LNCaP clone FGC (cell line): Measurements from ENCODE around the gene USP6NL.

ENCODE experiments used
- DNase-seq: peaks from one replicate; pipeline ENCODE4 v3.0.0-alpha.2; 2011; ENCODE audit warnings: low read depth
- H3K4me3 ChIP-seq: 2 replicates; pipeline ENCODE4 v1.5.1; 2011; ENCODE audit warnings: mild to moderate bottlenecking, low read depth, low read length, control low read depth
- TF ChIP-seq, protein P1 (sequence below): IDR thresholded peaks from 2 replicates; pipeline ENCODE4 v1.5.1; 2012; ENCODE audit warnings: mild to moderate bottlenecking; ENCODE audit not compliant: control insufficient read depth, insufficient read depth; ENCODE audit errors: extremely low read depth

The USP6NL gene

DNA sequence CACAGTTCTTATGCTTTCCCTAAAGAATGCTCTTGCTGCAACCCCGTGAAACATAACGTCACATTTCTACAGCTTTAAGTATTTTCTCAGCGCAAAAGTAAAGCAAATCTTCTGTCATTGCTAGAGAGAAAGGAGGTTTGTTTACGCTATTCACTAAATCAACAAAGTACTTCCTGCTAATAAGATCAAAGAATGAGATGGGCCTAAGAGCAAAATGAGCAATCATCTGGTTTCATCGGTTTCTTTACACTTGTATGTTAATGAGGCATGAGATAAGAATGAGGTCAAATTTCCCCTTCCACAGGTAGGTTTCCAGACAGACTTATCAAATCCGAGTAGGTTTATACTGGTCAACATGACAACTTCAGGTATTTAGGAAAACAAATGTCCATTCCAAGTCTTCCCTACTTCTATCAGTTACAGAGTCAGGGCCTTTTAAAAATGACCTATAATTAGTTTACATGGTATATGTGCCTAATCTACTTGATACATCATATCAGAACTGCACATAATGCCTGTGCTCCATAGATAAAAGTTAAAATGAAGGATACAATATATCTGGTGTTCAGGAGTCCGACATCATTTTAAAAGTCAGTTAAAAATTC, 8.4 kb downstream of the USP6NL start:
- peak; percentile 62 for DNase-seq
- TF ChIP-seq, protein P1, sequence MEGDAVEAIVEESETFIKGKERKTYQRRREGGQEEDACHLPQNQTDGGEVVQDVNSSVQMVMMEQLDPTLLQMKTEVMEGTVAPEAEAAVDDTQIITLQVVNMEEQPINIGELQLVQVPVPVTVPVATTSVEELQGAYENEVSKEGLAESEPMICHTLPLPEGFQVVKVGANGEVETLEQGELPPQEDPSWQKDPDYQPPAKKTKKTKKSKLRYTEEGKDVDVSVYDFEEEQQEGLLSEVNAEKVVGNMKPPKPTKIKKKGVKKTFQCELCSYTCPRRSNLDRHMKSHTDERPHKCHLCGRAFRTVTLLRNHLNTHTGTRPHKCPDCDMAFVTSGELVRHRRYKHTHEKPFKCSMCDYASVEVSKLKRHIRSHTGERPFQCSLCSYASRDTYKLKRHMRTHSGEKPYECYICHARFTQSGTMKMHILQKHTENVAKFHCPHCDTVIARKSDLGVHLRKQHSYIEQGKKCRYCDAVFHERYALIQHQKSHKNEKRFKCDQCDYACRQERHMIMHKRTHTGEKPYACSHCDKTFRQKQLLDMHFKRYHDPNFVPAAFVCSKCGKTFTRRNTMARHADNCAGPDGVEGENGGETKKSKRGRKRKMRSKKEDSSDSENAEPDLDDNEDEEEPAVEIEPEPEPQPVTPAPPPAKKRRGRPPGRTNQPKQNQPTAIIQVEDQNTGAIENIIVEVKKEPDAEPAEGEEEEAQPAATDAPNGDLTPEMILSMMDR = no peak
- peak overlapping the region; percentile 10; the same call in 1 of the 2 replicates for H3K4me3 ChIP-seq

DNA sequence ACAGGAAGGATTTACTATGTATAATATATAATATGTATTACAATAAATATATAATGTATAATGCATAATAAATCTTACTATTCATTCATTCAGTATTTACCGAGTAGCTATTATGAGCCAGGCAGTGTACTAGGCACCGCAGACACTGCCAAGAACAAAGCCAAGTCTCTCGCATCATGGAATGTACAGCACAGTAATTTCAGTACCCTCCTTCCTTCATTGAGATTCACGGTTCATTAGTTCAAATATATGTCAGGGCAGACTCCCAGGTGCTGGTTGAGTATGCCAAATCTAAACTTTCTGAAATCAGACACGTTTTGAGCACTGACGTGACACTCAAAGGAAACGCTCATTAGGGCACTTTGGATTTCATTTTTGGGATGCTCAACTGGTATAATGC, 9.1 kb downstream of the USP6NL start:
- TF ChIP-seq, protein P1 = no peak
- peak overlapping the region; percentile 10; the same call in 1 of the 2 replicates for H3K4me3 ChIP-seq
- DNase-seq = no peak

GRCh38 chr10:11601670-11602069, 9.8 kb downstream of the USP6NL start:
- DNase-seq = no peak
- no peak overlapping the region for H3K4me3 ChIP-seq
- TF ChIP-seq, protein P1 = no peak

GRCh38 chr10:11600280-11600679, 11.2 kb downstream of the USP6NL start:
- no peak for DNase-seq
- TF ChIP-seq, protein P1 = no peak
- no peak overlapping the region for H3K4me3 ChIP-seq

DNA sequence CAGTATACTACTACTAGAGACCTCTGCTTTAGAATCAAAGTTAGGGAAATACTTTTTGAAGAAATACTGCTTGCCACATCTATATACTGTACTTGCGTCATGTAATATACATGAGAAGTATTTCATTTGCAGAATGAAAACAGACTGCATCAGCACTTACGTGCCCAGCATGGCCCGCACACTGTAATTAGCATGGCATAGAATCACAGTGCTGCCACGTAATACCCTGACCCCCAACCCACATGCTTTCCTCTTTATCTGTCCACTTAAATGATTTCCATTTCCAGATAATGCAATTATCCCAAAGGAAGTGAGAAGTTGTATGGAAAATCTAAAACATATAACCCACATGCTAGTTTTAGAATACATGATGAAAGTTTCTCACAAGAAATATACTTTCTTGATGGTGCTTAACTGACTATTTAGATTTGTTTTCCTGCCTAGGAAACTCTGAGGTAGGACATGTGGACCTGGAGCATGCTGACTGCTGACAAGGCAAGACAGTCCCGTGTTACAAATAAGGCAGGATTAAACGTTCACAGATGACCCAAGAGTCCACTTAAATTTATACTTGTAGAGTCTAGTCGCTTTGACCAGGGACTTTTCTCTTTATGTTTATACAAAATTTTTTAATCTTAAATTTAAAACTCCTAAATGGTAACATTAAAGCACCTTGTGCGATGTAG, 12.6 kb downstream of the USP6NL start:
- DNase-seq = no peak
- no peak overlapping the region for H3K4me3 ChIP-seq
- TF ChIP-seq, protein P1 = no peak

GRCh38 chr10:11597470-11597869, 14.0 kb downstream of the USP6NL start:
- H3K4me3 ChIP-seq = no peak overlapping the region
- TF ChIP-seq, protein P1 = no peak
- no peak for DNase-seq

DNA sequence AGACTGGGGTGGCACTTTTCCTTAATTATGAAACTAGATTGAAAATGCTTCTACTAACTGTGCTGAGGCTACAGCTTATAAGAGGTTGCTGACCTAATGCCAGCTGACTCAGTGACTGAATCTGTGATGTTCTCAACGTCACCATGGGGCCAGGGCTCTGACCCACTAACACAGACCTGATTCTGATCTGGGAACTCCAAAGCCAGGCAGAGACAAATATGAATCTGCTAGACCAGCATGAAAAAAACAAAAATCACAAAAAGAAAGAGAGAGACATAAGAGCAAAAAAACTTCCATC, 16.1 kb downstream of the USP6NL start:
- TF ChIP-seq, protein P1 = no peak
- H3K4me3 ChIP-seq = no peak overlapping the region
- DNase-seq = no peak
